ENCODE results near the gene SP2. TPM values are rescaled to one million over a fixed set of nuclear protein-coding genes. Genes with fewer than 3 reads are reported as not detected.
A peak's percentile ranks its signal among the peaks of the same experiment; 100 is the strongest.

SP2 gene
- total and polyA plus RNA-seq, 2 of the 13 experiments (the other 11 are each of a cell fraction or from before 2014, with no cell fraction given), result 1.4 to 4.8 TPM

GRCh38 chr17:47956791-47957590 lies 61.0 kb downstream of the SP2 start (continued):
- no peak for TF ChIP-seq CAMTA2 (CRISPR knock-in tag; IDR thresholded peaks at IDR 0.05; ENCODE audit: borderline replicate concordance)
- peak; percentile 40; the same call in 1 of the 2 replicates for TF ChIP-seq ZNF644 (CRISPR knock-in tag; IDR thresholded peaks at IDR 0.05; ENCODE audit: low read depth)
- TF ChIP-seq ZFP1 (CRISPR knock-in tag; IDR thresholded peaks at IDR 0.05), result no peak
- TF ChIP-seq THYN1 (CRISPR knock-in tag; IDR thresholded peaks at IDR 0.05; ENCODE audit: borderline replicate concordance, low read depth), result no peak
- no peak for TF ChIP-seq PTBP1 (IDR thresholded peaks at IDR 0.05; ENCODE audit: low read depth, low read length, poor library complexity, severe bottlenecking)
- TF ChIP-seq RNF2 (conservative IDR thresholded peaks at IDR 0.05; ENCODE audit: low read depth), result no peak
- no peak for TF ChIP-seq IRX3 (CRISPR knock-in tag; IDR thresholded peaks at IDR 0.05; ENCODE audit: borderline replicate concordance, low read depth)
- TF ChIP-seq HMG20A (CRISPR knock-in tag; IDR thresholded peaks at IDR 0.05; ENCODE audit: borderline replicate concordance), result no peak
- peak; percentile 73 for TF ChIP-seq ZBTB7B (CRISPR knock-in tag; IDR thresholded peaks at IDR 0.05)
- no peak for TF ChIP-seq ZNF124 (CRISPR knock-in tag; IDR thresholded peaks at IDR 0.05)
- TF ChIP-seq ATF1 (CRISPR knock-in tag; IDR thresholded peaks at IDR 0.05), result no peak
- no peak for TF ChIP-seq NFE2L1 (CRISPR knock-in tag; IDR thresholded peaks at IDR 0.05; ENCODE audit: borderline replicate concordance)
- TF ChIP-seq MIER2 (CRISPR knock-in tag; IDR thresholded peaks at IDR 0.05), result no peak
- no peak for TF ChIP-seq ZNF550 (CRISPR knock-in tag; IDR thresholded peaks at IDR 0.05; ENCODE audit: borderline replicate concordance)
- no peak for TF ChIP-seq ZNF850 (CRISPR knock-in tag; conservative IDR thresholded peaks at IDR 0.05)
- TF ChIP-seq NR2F6 (IDR thresholded peaks at IDR 0.05), result peak; percentile 44; the same call in 1 of the 2 replicates
- TF ChIP-seq NR2F6 (CRISPR knock-in tag; IDR thresholded peaks at IDR 0.05), result peak; percentile 39; the same call in 1 of the 2 replicates
- TF ChIP-seq NFAT5 (CRISPR knock-in tag; IDR thresholded peaks at IDR 0.05), result no peak
- no peak for TF ChIP-seq ZNF142 (CRISPR knock-in tag; IDR thresholded peaks at IDR 0.05)
- TF ChIP-seq ZKSCAN5 (CRISPR knock-in tag; IDR thresholded peaks at IDR 0.05), result no peak
- no peak for TF ChIP-seq CHD2 (IDR thresholded peaks at IDR 0.05; ENCODE audit: low read depth, low read length)
- no peak for TF ChIP-seq TCF7 (IDR thresholded peaks at IDR 0.05; ENCODE audit: low read depth)

Data from HepG2 (cell line).